IMR-90 (cell line): ENCODE measurements around the gene DHDH. TPM values are rescaled to one million over a fixed set of nuclear protein-coding genes. Genes with fewer than 3 reads are reported as not detected.

Experiments used
- ATAC-seq: fragments of 200-7000 bp; cut with Tn5 transposase; 2 replicates; pipeline ENCODE4 v1.9.1; 2020; ENCODE audit warnings: low read depth, mild to moderate bottlenecking, moderate library complexity
- BruUV-seq: library from RNA; stranded (reverse); fragments of 400-500 nt; replicated peaks from 2 replicates; lab custom pipeline; 2021; lab: Mats Ljungman, UMichigan
- CTCF ChIA-PET: fragments of 300-600 bp; formaldehyde crosslinking; extraction: SDS; loops from one replicate; lab custom pipeline; 2021; ENCODE audit warnings: antibody characterized with exemption; lab: Yijun Ruan, JAX
- POLR2A ChIA-PET: fragments of 300-600 bp; sonication (Branson Sonifier 250); formaldehyde crosslinking; loops from one replicate; lab custom pipeline; 2022; ENCODE audit warnings: antibody characterized with exemption; ENCODE audit not compliant: unreplicated experiment; lab: Charles Lee
- DNase-seq: peaks from one replicate; pipeline ENCODE4 v3.0.0; 2013
- H2AFZ ChIP-seq: replicated peaks from 2 replicates; pipeline ENCODE3; 2013; ENCODE audit warnings: low read length, mild to moderate bottlenecking; ENCODE audit not compliant: poor library complexity
- H2AK5ac ChIP-seq: 2 replicates; pipeline ENCODE4 v1.6.1; 2013; ENCODE audit warnings: low read depth, low read length, inconsistent platforms
- H2AK9ac ChIP-seq: replicated peaks from 2 replicates; pipeline ENCODE3; 2013; ENCODE audit warnings: mild to moderate bottlenecking, low read depth, low read length, moderate library complexity; ENCODE audit not compliant: poor library complexity
- H2BK120ac ChIP-seq: 2 replicates; pipeline ENCODE4 v1.6.1; 2013; ENCODE audit warnings: low read depth, low read length, inconsistent platforms
- H2BK15ac ChIP-seq: 3 replicates; pipeline ENCODE4 v1.6.1; 2013; ENCODE audit warnings: low read depth, low read length, inconsistent platforms
- H2BK20ac ChIP-seq: 2 replicates; pipeline ENCODE4 v1.6.1; 2013; ENCODE audit warnings: low read depth, mild to moderate bottlenecking, inconsistent platforms, low read length, moderate library complexity
- H2BK5ac ChIP-seq: 2 replicates; pipeline ENCODE4 v1.6.1; 2013; ENCODE audit warnings: mild to moderate bottlenecking, low read depth, low read length, inconsistent platforms; ENCODE audit not compliant: poor library complexity, severe bottlenecking
- H3K14ac ChIP-seq: replicated peaks from 2 replicates; pipeline ENCODE4 v1.6.1; 2013; ENCODE audit warnings: low read depth, low read length, inconsistent platforms
- H3K18ac ChIP-seq: 2 replicates; pipeline ENCODE4 v1.6.1; 2013; ENCODE audit warnings: low read depth, low read length, control low read depth
- H3K23ac ChIP-seq: 2 replicates; pipeline ENCODE4 v1.6.1; 2013; ENCODE audit warnings: low read depth, low read length, inconsistent platforms
- H3K27ac ChIP-seq: 2 replicates; pipeline ENCODE4 v1.5.1; 2013; ENCODE audit warnings: mild to moderate bottlenecking, control low read depth, low read length; ENCODE audit not compliant: insufficient read depth
- H3K27me3 ChIP-seq: 2 replicates; pipeline ENCODE4 v1.6.1; 2013; ENCODE audit warnings: low read length; ENCODE audit not compliant: control insufficient read depth, insufficient read depth
- H3K36me3 ChIP-seq: 2 replicates; pipeline ENCODE4 v1.6.1; 2013; ENCODE audit warnings: low read length, mixed read lengths; ENCODE audit not compliant: control insufficient read depth, insufficient read depth
- H3K4ac ChIP-seq: 2 replicates; pipeline ENCODE4 v1.6.1; 2013; ENCODE audit warnings: low read depth, low read length, inconsistent platforms
- H3K4me1 ChIP-seq: 2 replicates; pipeline ENCODE4 v1.6.1; 2013; ENCODE audit warnings: low read length, mixed read lengths; ENCODE audit not compliant: control insufficient read depth, insufficient read depth
- H3K4me2 ChIP-seq: 2 replicates; pipeline ENCODE4 v1.6.1; 2013; ENCODE audit warnings: low read depth, mild to moderate bottlenecking, control low read depth, low read length, moderate library complexity
- H3K4me3 ChIP-seq: 2 replicates; pipeline ENCODE4 v1.5.1; 2013; ENCODE audit warnings: low read depth, mild to moderate bottlenecking, control low read depth, low read length, moderate library complexity; ENCODE audit not compliant: insufficient read depth
- H3K56ac ChIP-seq: 2 replicates; pipeline ENCODE4 v1.6.1; 2013; ENCODE audit warnings: low read length, inconsistent platforms; ENCODE audit not compliant: insufficient read depth; ENCODE audit errors: extremely low read depth
- H3K79me1 ChIP-seq, 2 experiments: 2 replicates each; pipeline ENCODE4 v1.6.1; 2013; ENCODE audit warnings: low read length in 2 of 2, inconsistent platforms in 1 of 2, low read depth in 1 of 2
- H3K9ac ChIP-seq: 2 replicates; pipeline ENCODE4 v1.6.1; 2013; ENCODE audit warnings: low read depth, low read length, control low read depth
- H3K9me1 ChIP-seq: 2 replicates; pipeline ENCODE4 v1.6.1; 2013; ENCODE audit warnings: low read length, inconsistent platforms; ENCODE audit not compliant: insufficient read depth
- H3K9me3 ChIP-seq: 2 replicates; pipeline ENCODE4 v1.6.1; 2013; ENCODE audit warnings: low read length; ENCODE audit not compliant: control insufficient read depth, insufficient read depth
- H4K20me1 ChIP-seq: 2 replicates; pipeline ENCODE4 v1.6.1; 2013; ENCODE audit warnings: low read length, inconsistent platforms; ENCODE audit not compliant: insufficient read depth
- H4K5ac ChIP-seq: 2 replicates; pipeline ENCODE4 v1.6.1; 2013; ENCODE audit warnings: mild to moderate bottlenecking, low read depth, low read length, control low read depth
- H4K8ac ChIP-seq, 2 experiments: 2 replicates each; pipeline ENCODE4 v1.6.1; 2013; ENCODE audit warnings: low read depth in 2 of 2, low read length in 2 of 2, control low read depth in 1 of 2, inconsistent platforms in 1 of 2
- H4K91ac ChIP-seq: 2 replicates; pipeline ENCODE4 v1.6.1; 2013; ENCODE audit warnings: low read depth, low read length, inconsistent platforms; ENCODE audit not compliant: insufficient read depth
- ELK1 ChIP-seq: fragments of 150-350 bp; IDR thresholded peaks from 2 replicates; pipeline ENCODE4 v1.6.1; 2016; ENCODE audit warnings: low read depth, mild to moderate bottlenecking, low read length, moderate library complexity, borderline replicate concordance
- FOS ChIP-seq: fragments of 150-350 bp; IDR thresholded peaks from 2 replicates; pipeline ENCODE4 v1.6.1; 2016; ENCODE audit warnings: low read depth, low read length
- MAZ ChIP-seq: IDR thresholded peaks from 2 replicates; pipeline ENCODE4 v1.6.1; 2012; ENCODE audit warnings: low read depth, mild to moderate bottlenecking, low read length, improper control_type of control experiment, moderate library complexity, borderline replicate concordance
- MXI1 ChIP-seq: IDR thresholded peaks from 2 replicates; pipeline ENCODE4 v1.6.1; 2012; ENCODE audit warnings: low read depth, mild to moderate bottlenecking, low read length, moderate library complexity, borderline replicate concordance
- POLR2A ChIP-seq: IDR thresholded peaks from 2 replicates; pipeline ENCODE4 v1.6.1; 2012; ENCODE audit warnings: mild to moderate bottlenecking, low read depth, low read length
- RAD21 ChIP-seq: IDR thresholded peaks from 2 replicates; pipeline ENCODE4 v1.6.1; 2012; ENCODE audit warnings: low read length, improper control_type of control experiment
- RFX5 ChIP-seq: IDR thresholded peaks from 2 replicates; pipeline ENCODE4 v1.8.0; 2012; ENCODE audit warnings: low read depth, mild to moderate bottlenecking, low read length, moderate library complexity
- WGBS, 2 experiments: methylation state at CpG; one replicate each; pipeline versions ENCODE4 v1.1.5 to v1.1.7; 2013; ENCODE audit warnings: missing lambda C conversion rate in 2 of 2; ENCODE audit not compliant: insufficient read length in 1 of 2; ENCODE audit errors: extremely low coverage in 2 of 2; 5-methylcytosine and 5-hydroxymethylcytosine counted together
- dilution Hi-C: fragments of 300-500 bp; cut with HindIII; formaldehyde crosslinking; loops from one replicate; pipeline ENCODE4 v1.14.3; 2018; ENCODE audit warnings: low sequenced_read_pairs; ENCODE audit not compliant: unreplicated experiment
- in situ Hi-C: fragments of 300-500 bp; cut with MboI; formaldehyde crosslinking; loops from 3 replicates; pipeline ENCODE4 v1.14.3; 2019; ENCODE audit warnings: low sequenced_read_pairs, inconsistent platforms, mixed read lengths
- intact Hi-C: fragments of 100-400 bp; cut with micrococcal nuclease; formaldehyde crosslinking; loops from 2 replicates; pipeline ENCODE4 v1.10.0; 2022
- polyA plus RNA-seq, 3 experiments: library from polyadenylated mRNA; depleted of rRNA; stranded (reverse); fragments of >200 nt; gene quantifications; 2 replicates each; pipeline ENCODE4 v1.2.3, GENCODE V29; 2012; ENCODE audit warnings: low replicate concordance in 1 of 3
- total RNA-seq: library from RNA; depleted of rRNA; stranded (reverse); fragments of >200 nt; gene quantifications from 2 replicates; pipeline ENCODE4 v1.2.3, GENCODE V29; 2012

DHDH gene
- total and polyA plus RNA-seq, 2 of the 4 experiments (the other 2 are of a cell fraction) = 0.36 to 0.53 TPM

- no peak for TF ChIP-seq RFX5
These were observed 59.9 kb downstream of the DHDH start, which contains the start of the genes GYS1 and RUVBL2 (continued) for GRCh38 chr19:48993175-48994034.

- peak overlapping the region; percentile 62 for H3K4me3 ChIP-seq
- no peak overlapping the region for H2BK120ac ChIP-seq
- DNase-seq (no peak), ATAC-seq (no peak)
- 0 out of 2 replicates have a peak overlapping the region, but pooled peaks have one; percentile 29 for H3K14ac ChIP-seq
- peaks cover 11 to 72% of the 10 kb centered on the region in 2 experiments for H3K79me1 ChIP-seq
- H3K36me3 ChIP-seq = peaks cover 8% of the 10 kb centered on the region; the same call in 1 of the 2 replicates
- peak overlapping the region; percentile 45; the same call in 1 of the 2 replicates for H4K91ac ChIP-seq
- no CpG with 5 or more reads among the region's 13 CpGs for WGBS, 2 experiments
- peak overlapping the region; percentile 81 for H2AK5ac ChIP-seq
- TF ChIP-seq POLR2A (no peak), MAZ (no peak), RAD21 (no peak), MXI1 (no peak), ELK1 (no peak), FOS (no peak)
- H3K9me3 ChIP-seq = no peaks in the 10 kb centered on the region
- H2BK20ac ChIP-seq = no peak overlapping the region
- H3K4me2 ChIP-seq = peak overlapping the region; percentile 98
- H4K5ac ChIP-seq = no peak overlapping the region; the same call in 1 of the 2 replicates
- H2BK5ac ChIP-seq = peak overlapping the region; percentile 40
- H3K9ac ChIP-seq = peak overlapping the region; percentile 65
- dilution Hi-C loops = no loop called here
- H3K4ac ChIP-seq = peak overlapping the region; percentile 11
- peaks cover 12% of the 10 kb centered on the region for H3K4me1 ChIP-seq
- no TSS peak for BruUV-seq
- H2BK15ac ChIP-seq = no peak overlapping the region; the same call in 2 of the 3 replicates
- 0 out of 2 replicates have a peak, but pooled peaks cover 3% of the 10 kb centered on the region for H3K9me1 ChIP-seq
- ChIA-PET POLR2A (no interaction called here), CTCF (interaction anchor here (0.6 to 1.7 kb wide), 7 partner anchors 15 to 199 kb away, joined by 3 to 6 read pairs (median 3); no protein-coding TSS in a partner anchor)
- intact Hi-C loops = loop anchor here (5.0 to 10.0 kb wide), 3 partner anchors 63 to 211 kb away; partner anchors contain the start of genes CGB7 and KCNA7
- H3K27ac ChIP-seq = peak overlapping the region; percentile 53
- peak overlapping the region; percentile 63 for H3K23ac ChIP-seq
- H4K20me1 ChIP-seq = peaks cover 27% of the 10 kb centered on the region
- in situ Hi-C loops = no loop called here
- H3K56ac ChIP-seq = peak overlapping the region; percentile 68
- peak overlapping the region; percentile 37 to 72 for H4K8ac ChIP-seq
- peak overlapping the region; percentile 95 for H2AK9ac ChIP-seq
- no peak overlapping the region for H3K18ac ChIP-seq
- no peaks in the 10 kb centered on the region for H3K27me3 ChIP-seq
- H2AFZ ChIP-seq = peak overlapping the region; percentile 88
These were observed 60.5 kb downstream of the DHDH start for GRCh38 chr19:48994035-48994386.
